Hepatocyte (in vitro differentiated cells): ENCODE data around the gene TUBB2B. TPM values are rescaled to one million over a fixed set of nuclear protein-coding genes. Genes with fewer than 3 reads are reported as not detected.

Experiments
- DNase-seq: peaks from one replicate; pipeline ENCODE4 v3.0.0-alpha.2; 2016; ENCODE audit warnings: low spot score
- H2AFZ ChIP-seq: fragments of 200-600 bp; sonication (generic); 2 replicates; pipeline ENCODE4 v1.6.0; 2016; ENCODE audit warnings: antibody characterized with exemption, mild to moderate bottlenecking
- H3K27ac ChIP-seq: fragments of 200-600 bp; sonication (generic); 2 replicates; pipeline ENCODE4 v1.5.1; 2016; ENCODE audit warnings: mild to moderate bottlenecking
- H3K27me3 ChIP-seq: fragments of 200-600 bp; sonication (generic); 2 replicates; pipeline ENCODE4 v1.6.1; 2016
- H3K36me3 ChIP-seq: fragments of 200-600 bp; sonication (generic); replicated peaks from 2 replicates; pipeline ENCODE4 v1.5.1; 2016; ENCODE audit warnings: low read depth; ENCODE audit not compliant: insufficient read depth
- H3K4me1 ChIP-seq: fragments of 200-600 bp; sonication (generic); 2 replicates; pipeline ENCODE4 v1.5.1; 2016; ENCODE audit warnings: mild to moderate bottlenecking, moderate library complexity; ENCODE audit not compliant: insufficient read depth
- H3K4me2 ChIP-seq: fragments of 200-600 bp; sonication (generic); 2 replicates; pipeline ENCODE4 v1.6.0; 2016
- H3K4me3 ChIP-seq: fragments of 200-600 bp; sonication (generic); 2 replicates; pipeline ENCODE4 v1.5.1; 2016; ENCODE audit warnings: mild to moderate bottlenecking
- H3K79me2 ChIP-seq: fragments of 200-600 bp; sonication (generic); 2 replicates; pipeline ENCODE4 v1.6.0; 2017; ENCODE audit warnings: mild to moderate bottlenecking
- H3K9me2 ChIP-seq: fragments of 200-600 bp; sonication (generic); replicated peaks from 2 replicates; pipeline ENCODE4 v1.6.0; 2017; ENCODE audit warnings: mild to moderate bottlenecking; ENCODE audit not compliant: insufficient read depth
- H3K9me3 ChIP-seq: fragments of 200-600 bp; sonication (generic); 2 replicates; pipeline ENCODE4 v1.5.1; 2016; ENCODE audit warnings: low read depth, mild to moderate bottlenecking
- H4K20me1 ChIP-seq: fragments of 200-600 bp; sonication (generic); 2 replicates; pipeline ENCODE4 v1.6.0; 2016; ENCODE audit warnings: mild to moderate bottlenecking; ENCODE audit not compliant: insufficient read depth, poor library complexity, severe bottlenecking
- EZH2 ChIP-seq: fragments of 200-600 bp; sonication (generic); IDR thresholded peaks from 2 replicates; pipeline ENCODE4 v1.6.1; 2016; ENCODE audit warnings: antibody characterized with exemption, mild to moderate bottlenecking, borderline replicate concordance
- EZH2phosphoT487 ChIP-seq: fragments of 200-600 bp; sonication (generic); IDR thresholded peaks from one replicate; pipeline ENCODE4 v1.6.1; 2018; ENCODE audit warnings: antibody characterized with exemption, mild to moderate bottlenecking, low read depth, moderate library complexity; ENCODE audit not compliant: unreplicated experiment, severe bottlenecking
- WGBS: methylation state at CpG from one replicate; pipeline ENCODE4 v1.1.6; 2016; ENCODE audit warnings: low lambda C conversion rate; ENCODE audit errors: missing lambda C conversion rate; 5-methylcytosine and 5-hydroxymethylcytosine counted together
- polyA plus RNA-seq: library from polyadenylated mRNA; unstranded; fragments of >200 nt; fragmentation: Nextera tagmentation; extraction: Ambion mirVana; gene quantifications from 2 replicates; pipeline ENCODE4 v1.2.1, GENCODE V29; 2016
- total RNA-seq: library from RNA; depleted of rRNA; stranded (reverse); fragments of >200 nt; gene quantifications from 2 replicates; pipeline ENCODE4 v1.2.3, GENCODE V29; 2014
- TF ChIP-seq, protein P1 (sequence below): fragments of 200-600 bp; sonication (generic); IDR thresholded peaks from 2 replicates; pipeline ENCODE4 v1.5.1; 2016; ENCODE audit warnings: antibody characterized with exemption, mild to moderate bottlenecking; ENCODE audit not compliant: poor library complexity

Gene TUBB2B
- total and polyA plus RNA-seq, 2 experiments from 2014 or later = 36.4 to 72.0 TPM

DNA sequence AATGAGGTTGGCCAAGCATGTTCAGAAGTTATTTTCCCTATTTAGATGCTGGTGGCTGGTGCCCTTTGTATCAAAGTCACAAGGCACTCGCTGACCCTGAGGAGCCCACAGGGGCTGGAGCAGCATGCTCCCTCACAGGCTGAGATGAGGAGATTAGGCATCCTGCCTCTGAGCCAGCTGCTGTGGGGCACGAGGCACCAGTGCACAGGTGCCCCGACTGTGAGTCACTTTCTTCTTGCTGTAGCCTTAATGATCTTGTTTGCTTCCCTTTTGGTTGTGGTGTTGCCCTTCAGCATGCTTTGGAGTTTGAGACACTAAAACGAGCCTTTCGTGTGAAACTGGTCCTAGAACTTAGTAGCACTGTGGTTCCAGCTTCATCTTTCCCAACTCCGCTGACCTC, 35.6 kb upstream of the TUBB2B start:
- Histone ChIP-seq H3K36me3 (no peaks in the 10 kb centered on the region), H3K9me2 (no peaks in the 10 kb centered on the region), H3K4me2 (no peak overlapping the region), H4K20me1 (no peaks in the 10 kb centered on the region), H3K9me3 (no peaks in the 10 kb centered on the region), H3K27me3 (no peaks in the 10 kb centered on the region), H3K27ac (no peak overlapping the region), H3K4me1 (peaks cover 10% of the 10 kb centered on the region), H3K79me2 (peaks cover 45% of the 10 kb centered on the region), H3K4me3 (no peak overlapping the region), H2AFZ (no peak overlapping the region)
- WGBS = 91% methylated on average over 6 of the region's 6 CpGs
- no peak for TF ChIP-seq EZH2phosphoT487
- TF ChIP-seq, protein P1, sequence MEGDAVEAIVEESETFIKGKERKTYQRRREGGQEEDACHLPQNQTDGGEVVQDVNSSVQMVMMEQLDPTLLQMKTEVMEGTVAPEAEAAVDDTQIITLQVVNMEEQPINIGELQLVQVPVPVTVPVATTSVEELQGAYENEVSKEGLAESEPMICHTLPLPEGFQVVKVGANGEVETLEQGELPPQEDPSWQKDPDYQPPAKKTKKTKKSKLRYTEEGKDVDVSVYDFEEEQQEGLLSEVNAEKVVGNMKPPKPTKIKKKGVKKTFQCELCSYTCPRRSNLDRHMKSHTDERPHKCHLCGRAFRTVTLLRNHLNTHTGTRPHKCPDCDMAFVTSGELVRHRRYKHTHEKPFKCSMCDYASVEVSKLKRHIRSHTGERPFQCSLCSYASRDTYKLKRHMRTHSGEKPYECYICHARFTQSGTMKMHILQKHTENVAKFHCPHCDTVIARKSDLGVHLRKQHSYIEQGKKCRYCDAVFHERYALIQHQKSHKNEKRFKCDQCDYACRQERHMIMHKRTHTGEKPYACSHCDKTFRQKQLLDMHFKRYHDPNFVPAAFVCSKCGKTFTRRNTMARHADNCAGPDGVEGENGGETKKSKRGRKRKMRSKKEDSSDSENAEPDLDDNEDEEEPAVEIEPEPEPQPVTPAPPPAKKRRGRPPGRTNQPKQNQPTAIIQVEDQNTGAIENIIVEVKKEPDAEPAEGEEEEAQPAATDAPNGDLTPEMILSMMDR = no peak
- no peak for TF ChIP-seq EZH2
- DNase-seq = no peak

DNA sequence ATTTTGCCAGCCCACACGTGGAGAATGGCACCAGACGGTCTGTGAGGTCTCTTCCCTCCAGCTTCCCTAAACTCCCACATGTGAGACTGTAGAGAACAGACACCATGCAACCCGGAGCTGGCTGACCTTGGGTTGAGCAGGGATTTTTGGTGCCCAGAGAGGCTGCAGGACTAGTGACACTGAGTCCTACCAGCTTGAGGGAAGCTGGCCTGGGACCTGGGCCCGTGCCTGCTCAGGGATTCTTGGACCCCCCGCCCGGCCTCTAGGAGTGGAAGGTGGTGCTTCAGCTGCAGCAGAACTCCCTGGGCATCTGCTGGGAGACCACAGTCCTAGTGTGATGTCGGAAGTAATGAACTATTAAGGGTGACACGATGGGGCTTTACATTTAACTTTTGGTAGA, 34.5 kb upstream of the TUBB2B start:
- no peak for TF ChIP-seq EZH2phosphoT487
- H3K27ac ChIP-seq = no peak overlapping the region

DNA sequence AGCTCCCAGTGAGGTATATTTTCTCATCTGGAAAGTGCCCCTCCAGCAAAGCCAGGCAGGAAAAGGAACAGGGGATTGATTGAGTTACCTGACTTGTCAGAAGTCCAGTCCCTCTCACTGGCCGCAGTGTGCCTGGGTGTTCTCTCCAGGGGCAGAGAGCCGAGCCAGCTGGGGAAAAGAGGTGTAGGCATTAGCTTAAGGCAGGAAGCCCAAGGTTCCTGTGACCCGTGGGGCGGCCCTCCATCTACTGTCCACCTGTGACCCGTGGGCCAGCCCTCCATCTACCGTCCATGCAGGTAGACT, 34.0 kb upstream of the TUBB2B start:
- no peak overlapping the region for H3K4me3 ChIP-seq
- H3K36me3 ChIP-seq = no peaks in the 10 kb centered on the region
- no peaks in the 10 kb centered on the region for H3K9me3 ChIP-seq
- H3K4me2 ChIP-seq = no peak overlapping the region
- H3K27ac ChIP-seq = no peak overlapping the region
- no peaks in the 10 kb centered on the region for H3K9me2 ChIP-seq
- no peak overlapping the region for H2AFZ ChIP-seq
- WGBS = 61% methylated on average over 6 of the region's 6 CpGs
- peaks cover 40% of the 10 kb centered on the region for H3K79me2 ChIP-seq
- peaks cover 10% of the 10 kb centered on the region for H3K4me1 ChIP-seq
- H4K20me1 ChIP-seq = no peaks in the 10 kb centered on the region
- no peak for DNase-seq
- no peaks in the 10 kb centered on the region for H3K27me3 ChIP-seq
- TF ChIP-seq EZH2 (no peak), EZH2phosphoT487 (no peak)
- TF ChIP-seq, protein P1 = no peak

More for the DNA sequence above, 34.5 kb upstream of the TUBB2B start:
- Histone ChIP-seq H3K79me2 (peaks cover 40% of the 10 kb centered on the region), H3K9me2 (no peaks in the 10 kb centered on the region), H3K9me3 (no peaks in the 10 kb centered on the region), H3K36me3 (no peaks in the 10 kb centered on the region), H3K4me3 (no peak overlapping the region), H3K27me3 (no peaks in the 10 kb centered on the region), H3K4me2 (no peak overlapping the region), H2AFZ (no peak overlapping the region), H4K20me1 (no peaks in the 10 kb centered on the region), H3K4me1 (peaks cover 10% of the 10 kb centered on the region)
- WGBS = 71% methylated on average over 8 of the region's 8 CpGs
- no peak for DNase-seq

DNA sequence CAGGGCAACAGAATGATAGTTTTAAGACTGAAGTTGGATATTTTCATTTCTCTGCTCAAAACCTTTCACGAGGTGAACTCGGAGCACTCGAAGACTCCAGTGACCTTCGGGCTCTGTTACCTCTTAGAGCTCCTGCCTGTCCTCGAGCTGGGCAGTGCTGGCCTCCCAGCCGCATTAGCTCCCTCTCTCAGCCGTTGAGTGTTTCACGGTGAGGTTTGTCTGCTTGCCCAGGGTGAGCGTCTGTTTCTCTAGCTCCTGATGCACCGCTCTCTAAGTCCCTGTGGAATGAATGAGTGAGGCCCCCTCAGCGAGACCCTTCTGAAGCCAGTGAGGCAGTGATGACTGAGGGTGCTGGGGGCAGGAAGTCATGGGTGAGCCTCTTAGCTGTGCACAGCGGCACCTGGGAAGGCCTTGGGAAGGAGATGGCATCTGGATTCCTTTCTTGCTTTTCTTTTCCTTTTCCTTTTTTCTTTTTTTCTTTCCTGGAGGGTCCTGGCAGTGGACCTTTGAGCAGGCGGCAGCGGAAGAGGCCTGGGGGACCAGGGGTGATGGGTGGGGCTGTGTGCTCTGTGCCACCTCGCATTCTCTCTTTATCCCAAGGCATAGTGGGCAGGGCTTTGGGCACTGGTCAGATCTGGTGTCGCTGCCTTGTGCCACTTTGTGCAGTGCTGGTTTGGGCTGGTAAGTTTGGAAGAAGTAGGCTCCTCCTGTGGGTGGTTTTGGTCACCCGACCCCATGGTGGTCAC, 33.5 kb upstream of the TUBB2B start:
- peak overlapping the region; percentile 81 for H3K4me2 ChIP-seq
- H3K9me3 ChIP-seq = no peaks in the 10 kb centered on the region
- peaks cover 40% of the 10 kb centered on the region for H3K79me2 ChIP-seq
- H2AFZ ChIP-seq = no peak overlapping the region
- H3K9me2 ChIP-seq = no peaks in the 10 kb centered on the region
- WGBS = 71% methylated on average over 17 of the region's 17 CpGs
- TF ChIP-seq EZH2phosphoT487 (no peak), EZH2 (no peak)
- TF ChIP-seq, protein P1 = no peak
- no peak overlapping the region for H3K4me3 ChIP-seq
- DNase-seq = no peak
- no peaks in the 10 kb centered on the region for H3K36me3 ChIP-seq
- H4K20me1 ChIP-seq = no peaks in the 10 kb centered on the region
- peaks cover 10% of the 10 kb centered on the region for H3K4me1 ChIP-seq
- H3K27ac ChIP-seq = no peak overlapping the region
- no peaks in the 10 kb centered on the region for H3K27me3 ChIP-seq
